Neural crest cell (in vitro differentiated cells): ENCODE data around the gene CHCHD6. TPM values are rescaled to one million over a fixed set of nuclear protein-coding genes. Genes with fewer than 3 reads are reported as not detected.
A peak's percentile ranks its signal among the peaks of the same experiment; 100 is the strongest.

Experiments
- DNase-seq: peaks from one replicate; pipeline ENCODE4 v3.0.0; 2021; ENCODE audit warnings: low read depth, mixed read lengths, low spot score
- H3K27ac Mint-ChIP-seq: one replicate; pipeline ENCODE4 v1.8.0; 2021; ENCODE audit warnings: mild to moderate bottlenecking, mixed read lengths; ENCODE audit not compliant: unreplicated experiment
- H3K27me3 Mint-ChIP-seq: 2 replicates; pipeline ENCODE4 v1.8.0; 2021; ENCODE audit warnings: low read depth, mild to moderate bottlenecking, mixed read lengths
- H3K36me3 Mint-ChIP-seq: 2 replicates; pipeline ENCODE4 v1.8.0; 2021; ENCODE audit warnings: low read depth, mild to moderate bottlenecking, mixed read lengths
- H3K4me1 Mint-ChIP-seq: 2 replicates; pipeline ENCODE4 v1.8.0; 2021; ENCODE audit warnings: mixed read lengths
- H3K4me3 Mint-ChIP-seq: one replicate; pipeline ENCODE4 v1.8.0; 2021; ENCODE audit warnings: mild to moderate bottlenecking, mixed read lengths
- H3K9me3 Mint-ChIP-seq: 2 replicates; pipeline ENCODE4 v1.8.0; 2021; ENCODE audit warnings: mixed read lengths
- CTCF ChIP-seq: fragments of 200-600 bp; sonication (generic); conservative IDR thresholded peaks from 2 replicates; pipeline ENCODE4 v1.5.0; 2021; ENCODE audit warnings: antibody characterized with exemption, mild to moderate bottlenecking
- total RNA-seq: library from RNA; stranded (reverse); gene quantifications from 2 replicates; pipeline ENCODE4 v1.2.1, GENCODE V29; 2021

Gene CHCHD6
- total RNA-seq, 1 donor from 2014 or later, result 32.9 TPM

- Mint-ChIP-seq H3K9me3 (no peaks in the 10 kb centered on the region), H3K36me3 (peaks cover 5% of the 10 kb centered on the region), H3K27me3 (no peaks in the 10 kb centered on the region), H3K4me1 (peaks cover 47% of the 10 kb centered on the region), H3K27ac (peak overlapping the region; percentile 13), H3K4me3 (no peak overlapping the region)
- no peak for TF ChIP-seq CTCF
- DNase-seq, result no peak
Measured at GRCh38 chr3:126747768-126748167, 43.7 kb downstream of the CHCHD6 start.

- TF ChIP-seq CTCF, result no peak
- no peaks in the 10 kb centered on the region for H3K9me3 Mint-ChIP-seq
- no peak overlapping the region for H3K27ac Mint-ChIP-seq
- H3K36me3 Mint-ChIP-seq, result peaks cover 5% of the 10 kb centered on the region
- no peak overlapping the region for H3K4me3 Mint-ChIP-seq
- peaks cover 47% of the 10 kb centered on the region for H3K4me1 Mint-ChIP-seq
- H3K27me3 Mint-ChIP-seq, result no peaks in the 10 kb centered on the region
- DNase-seq, result no peak
Measured at GRCh38 chr3:126748701-126749546, 44.9 kb downstream of the CHCHD6 start.

GRCh38 chr3:126749547-126749875, 45.5 kb downstream of the CHCHD6 start:
- no peaks in the 10 kb centered on the region for H3K9me3 Mint-ChIP-seq
- no peak for TF ChIP-seq CTCF
- peaks cover 5% of the 10 kb centered on the region for H3K36me3 Mint-ChIP-seq
- H3K4me1 Mint-ChIP-seq, result peaks cover 47% of the 10 kb centered on the region
- no peak for DNase-seq
- no peaks in the 10 kb centered on the region for H3K27me3 Mint-ChIP-seq
- H3K27ac Mint-ChIP-seq, result no peak overlapping the region
- H3K4me3 Mint-ChIP-seq, result no peak overlapping the region

GRCh38 chr3:126749931-126750755, 46.1 kb downstream of the CHCHD6 start:
- H3K9me3 Mint-ChIP-seq, result no peaks in the 10 kb centered on the region
- no peak overlapping the region for H3K4me3 Mint-ChIP-seq
- H3K27ac Mint-ChIP-seq, result peak overlapping the region; percentile 43
- TF ChIP-seq CTCF, result no peak
- H3K27me3 Mint-ChIP-seq, result no peaks in the 10 kb centered on the region
- peaks cover 5% of the 10 kb centered on the region for H3K36me3 Mint-ChIP-seq
- DNase-seq, result no peak
- peaks cover 47% of the 10 kb centered on the region for H3K4me1 Mint-ChIP-seq

- DNase-seq, result no peak
- TF ChIP-seq CTCF, result no peak
- no peak overlapping the region for H3K4me3 Mint-ChIP-seq
- H3K4me1 Mint-ChIP-seq, result peaks cover 47% of the 10 kb centered on the region
- H3K9me3 Mint-ChIP-seq, result no peaks in the 10 kb centered on the region
- peaks cover 5% of the 10 kb centered on the region for H3K36me3 Mint-ChIP-seq
- no peak overlapping the region for H3K27ac Mint-ChIP-seq
- H3K27me3 Mint-ChIP-seq, result no peaks in the 10 kb centered on the region
Measured at GRCh38 chr3:126750756-126751121, 46.7 kb downstream of the CHCHD6 start.
